ENCODE data around the gene BNIP3. TPM values are rescaled to one million over a fixed set of nuclear protein-coding genes. Genes with fewer than 3 reads are reported as not detected.

Gene BNIP3
- total RNA-seq (ENCODE audit: low replicate concordance): 65.1 and 81.4 TPM in 2 replicates

GRCh38 chr10:131981429-131982184, at the start of gene BNIP3:
TSS of gene BNIP3 (minus strand) at chr10:131981923. CDS start at chr10:131981806, 117 bp downstream.
- DNase-seq (ENCODE audit: low read depth): peak; percentile 91
- peak; percentile 16 for TF ChIP-seq CTCF (IDR thresholded peaks at IDR 0.05; ENCODE audit: insufficient read depth, low read length)
- peak within 1 kb of the TSS; percentile 89 for H3K4me3 ChIP-seq (ENCODE audit: low read depth, low read length)

- TF ChIP-seq CTCF (IDR thresholded peaks at IDR 0.05; ENCODE audit: insufficient read depth, low read length): no peak
- no peak overlapping the region for H3K4me3 ChIP-seq (ENCODE audit: low read depth, low read length)
- no peak for DNase-seq (ENCODE audit: low read depth)
Measured at GRCh38 chr10:132030898-132031463, 49.3 kb upstream of the BNIP3 start.

GRCh38 chr10:132028706-132029105, 47.0 kb upstream of the BNIP3 start:
- H3K4me3 ChIP-seq (ENCODE audit: low read depth, low read length): no peak overlapping the region
- DNase-seq (ENCODE audit: low read depth): no peak
- no peak for TF ChIP-seq CTCF (IDR thresholded peaks at IDR 0.05; ENCODE audit: insufficient read depth, low read length)

- no peak for TF ChIP-seq CTCF (IDR thresholded peaks at IDR 0.05; ENCODE audit: insufficient read depth, low read length)
- no peak for DNase-seq (ENCODE audit: low read depth)
- H3K4me3 ChIP-seq (ENCODE audit: low read depth, low read length): no peak overlapping the region
Measured at GRCh38 chr10:132027423-132027983, 45.8 kb upstream of the BNIP3 start.

- peak; percentile 71 for DNase-seq (ENCODE audit: low read depth)
- peak; percentile 90 for TF ChIP-seq CTCF (IDR thresholded peaks at IDR 0.05; ENCODE audit: insufficient read depth, low read length)
- H3K4me3 ChIP-seq (ENCODE audit: low read depth, low read length): peak overlapping the region; percentile 38
Measured at GRCh38 chr10:132023092-132023811, 41.5 kb upstream of the BNIP3 start.

GRCh38 chr10:132022241-132022640, 40.5 kb upstream of the BNIP3 start:
- TF ChIP-seq CTCF (IDR thresholded peaks at IDR 0.05; ENCODE audit: insufficient read depth, low read length): no peak
- H3K4me3 ChIP-seq (ENCODE audit: low read depth, low read length): no peak overlapping the region
- DNase-seq (ENCODE audit: low read depth): no peak

Measured in fibroblast of the aortic adventitia (primary cell).